HG02571 (cell line): ENCODE results near the gene OCEL1.

Source experiments
- ATAC-seq: cut with Tn5 transposase; IDR thresholded peaks from one replicate; pipeline ENCODE4 v1.9.1; 2021; ENCODE audit warnings: mild to moderate bottlenecking, moderate library complexity; ENCODE audit not compliant: unreplicated experiment

OCEL1 gene

GRCh38 chr19:17237747-17238706 is 12.0 kb downstream of the OCEL1 start:
- ATAC-seq: no peak

- ATAC-seq: no peak
Observed at GRCh38 chr19:17240062-17240752, 14.2 kb downstream of the OCEL1 start.

- no peak for ATAC-seq
Observed at GRCh38 chr19:17240826-17241399, 14.9 kb downstream of the OCEL1 start.

GRCh38 chr19:17242431-17243208 is 16.6 kb downstream of the OCEL1 start:
- ATAC-seq: no peak

GRCh38 chr19:17243211-17243829 is 17.3 kb downstream of the OCEL1 start:
- no peak for ATAC-seq

- ATAC-seq: no peak
Observed at GRCh38 chr19:17243830-17244617, 18.0 kb downstream of the OCEL1 start.

GRCh38 chr19:17244618-17245534 is 18.9 kb downstream of the OCEL1 start:
- no peak for ATAC-seq

- peak; percentile 14 for ATAC-seq
Observed at GRCh38 chr19:17245535-17245984, 19.5 kb downstream of the OCEL1 start, which contains the start of gene NR2F6. NR2F6 (minus strand) TSS chr19:17245919; CDS start chr19:17245220, 699 bp downstream.

GRCh38 chr19:17246681-17247425 is 20.8 kb downstream of the OCEL1 start:
- no peak for ATAC-seq

- no peak for ATAC-seq
Observed at GRCh38 chr19:17248011-17248776, 22.2 kb downstream of the OCEL1 start.

GRCh38 chr19:17249887-17250548 is 24.0 kb downstream of the OCEL1 start:
- ATAC-seq: no peak

GRCh38 chr19:17254636-17255035 is 28.6 kb downstream of the OCEL1 start:
- no peak for ATAC-seq

- no peak for ATAC-seq
Observed at GRCh38 chr19:17255150-17255621, 29.2 kb downstream of the OCEL1 start.

GRCh38 chr19:17256130-17256529 is 30.1 kb downstream of the OCEL1 start:
- no peak for ATAC-seq

- no peak for ATAC-seq
Observed at GRCh38 chr19:17259118-17259780, 33.2 kb downstream of the OCEL1 start.

GRCh38 chr19:17259934-17260333 is 33.9 kb downstream of the OCEL1 start:
- ATAC-seq: no peak
